HG03095 (cell line): ENCODE results near the gene RPS3A.
"Not testable (repeated sequence)": the region's sequence is repeated elsewhere in the genome, so short reads cannot be mapped to it uniquely, and the experiment has no call there.

Source experiments
- ATAC-seq: cut with Tn5 transposase; IDR thresholded peaks from one replicate; pipeline ENCODE4 v1.9.1; 2021; ENCODE audit warnings: moderate library complexity; ENCODE audit not compliant: unreplicated experiment

Gene RPS3A

DNA sequence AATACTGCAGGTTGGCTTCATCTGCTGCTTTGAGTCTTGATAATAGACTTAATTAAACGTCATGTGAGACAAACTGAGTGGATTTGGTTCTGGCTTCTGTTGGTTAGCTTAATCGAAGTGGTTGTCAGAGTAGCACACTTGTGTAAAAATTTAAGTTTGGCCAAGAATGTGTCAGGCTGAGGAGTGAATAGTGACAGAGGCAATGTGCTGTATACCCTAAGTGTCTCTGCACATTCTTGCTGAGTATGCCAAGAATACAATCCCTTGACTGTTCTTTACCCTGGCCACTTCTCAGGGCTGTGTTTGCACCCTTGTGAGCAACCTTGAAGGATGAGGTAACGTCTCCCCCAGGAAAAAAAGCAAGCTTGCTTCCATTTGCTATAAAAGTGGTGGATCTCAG is 14.9 kb downstream of the RPS3A start:
- no peak for ATAC-seq

DNA sequence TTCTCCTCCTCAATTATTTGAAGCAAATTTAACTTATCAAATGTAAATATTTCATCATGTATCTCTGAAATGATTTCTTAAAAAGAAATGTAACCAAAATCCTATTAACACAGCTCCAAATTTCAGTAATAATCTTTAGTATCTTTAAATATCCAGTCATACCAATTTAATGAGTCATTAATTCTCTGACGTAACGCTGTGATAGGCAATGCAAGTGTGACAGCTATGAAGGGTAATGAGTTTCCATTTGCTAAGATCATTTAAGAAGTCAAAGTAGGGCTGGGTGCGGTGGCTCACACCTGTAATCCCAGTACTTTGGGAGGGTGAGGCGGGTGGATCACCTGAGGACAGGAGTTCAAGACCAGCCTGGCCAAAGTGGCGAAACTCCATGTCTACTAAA is 15.6 kb downstream of the RPS3A start:
- no peak for ATAC-seq

DNA sequence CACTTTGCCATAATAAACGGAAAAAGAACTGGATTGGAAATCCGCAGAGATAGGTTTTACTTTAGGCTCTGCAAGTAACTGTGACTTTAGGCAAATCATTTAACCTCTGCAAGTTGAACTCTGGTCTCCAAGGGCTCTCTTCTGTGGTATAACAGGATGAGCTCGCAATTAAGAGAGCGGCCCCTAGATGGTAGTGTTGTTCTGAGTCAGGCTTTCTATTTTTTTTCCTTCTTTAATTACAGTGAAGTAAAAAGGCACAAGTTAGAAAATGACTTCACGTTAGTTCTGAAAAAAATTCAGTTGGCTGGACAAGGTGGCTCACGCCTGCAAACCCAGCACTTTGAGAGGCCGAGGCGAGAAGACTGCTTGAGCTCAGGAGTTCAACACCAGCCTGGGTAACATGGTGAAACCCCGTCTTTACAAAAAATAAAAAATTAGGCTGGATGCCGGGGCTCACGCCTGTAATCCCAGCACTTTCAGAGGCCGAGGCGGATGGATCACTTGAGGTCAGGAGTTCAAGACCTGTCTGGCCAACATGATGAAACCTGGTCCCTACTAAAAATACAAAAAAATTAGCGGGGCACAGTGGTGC is 18.0 kb downstream of the RPS3A start:
- ATAC-seq, result peak; percentile 92

DNA sequence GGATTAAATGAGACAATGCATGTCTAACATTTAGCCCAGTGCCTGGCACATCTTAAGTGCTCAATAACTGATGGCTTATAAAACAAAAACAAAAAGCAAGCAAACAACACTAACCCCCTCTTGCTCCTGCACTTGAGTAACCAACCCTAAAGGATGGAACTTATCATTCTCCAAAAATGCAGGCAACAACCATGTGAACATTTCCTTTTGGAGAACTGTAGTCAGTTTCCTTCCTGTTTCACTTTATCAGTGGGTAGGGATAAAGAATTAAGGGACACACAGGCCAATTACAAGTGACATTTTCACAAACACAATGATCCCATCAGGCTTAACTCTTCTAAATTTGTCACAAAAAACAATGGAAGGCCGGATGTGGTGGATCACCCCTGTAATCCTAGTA is 30.4 kb downstream of the RPS3A start:
- no peak for ATAC-seq

DNA sequence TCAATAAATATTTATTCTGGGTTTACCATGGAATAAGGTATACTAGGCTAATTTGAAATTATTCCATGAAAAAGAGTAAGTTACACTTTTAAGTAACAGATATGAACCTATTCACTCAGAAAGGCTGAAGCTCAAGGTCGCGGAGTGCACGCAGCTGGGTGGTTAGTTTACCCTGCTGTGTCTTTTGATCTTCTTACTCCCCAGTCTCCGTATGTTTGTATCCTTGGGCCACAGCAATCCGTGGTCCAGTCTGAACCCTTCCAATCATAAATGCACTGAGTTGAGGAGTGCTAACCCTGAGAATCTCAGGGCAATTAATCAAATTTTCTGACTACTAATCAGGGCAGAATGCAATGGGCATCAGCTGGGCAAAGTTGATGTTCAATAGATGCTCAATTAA is 33.9 kb downstream of the RPS3A start:
- ATAC-seq, result no peak

DNA sequence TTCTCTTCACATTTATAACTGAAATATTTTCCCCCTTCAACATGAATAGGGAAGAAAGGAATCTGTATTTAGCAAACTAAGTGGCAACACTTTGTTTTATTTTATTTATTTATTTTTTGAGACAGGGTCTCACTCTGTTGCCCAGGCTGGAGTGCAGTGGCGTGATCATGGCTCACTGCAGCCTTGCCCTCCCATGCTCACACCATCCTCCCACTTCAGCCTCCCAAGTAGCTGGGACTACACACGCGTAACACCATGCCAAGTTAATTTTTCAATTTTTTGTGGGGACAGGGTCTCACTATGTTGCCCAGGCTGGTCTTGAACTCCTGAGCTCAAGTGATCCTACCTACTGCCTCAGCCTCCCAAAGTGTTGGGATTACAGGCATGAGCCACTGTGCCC is 36.6 kb downstream of the RPS3A start:
- not testable (repeated sequence) for ATAC-seq

DNA sequence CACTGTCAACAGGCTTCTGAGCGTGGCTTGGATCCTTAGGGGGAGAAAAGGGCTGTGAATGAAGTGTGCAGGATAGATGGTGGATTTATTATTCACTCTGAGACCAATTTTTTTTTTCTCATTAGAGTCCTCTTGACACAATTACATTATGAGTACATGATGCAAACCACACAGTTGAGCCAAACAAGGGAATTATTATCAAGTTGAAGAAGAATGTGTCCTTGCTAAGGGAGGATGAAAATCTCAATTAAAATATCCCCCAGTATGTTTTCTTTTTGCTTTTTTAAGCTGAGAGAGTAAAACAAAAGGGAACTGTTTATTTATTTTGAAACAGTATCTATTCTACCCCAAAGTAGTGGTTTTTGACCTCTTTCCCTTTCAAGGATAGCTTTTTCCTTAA is 40.4 kb downstream of the RPS3A start:
- ATAC-seq, result no peak

DNA sequence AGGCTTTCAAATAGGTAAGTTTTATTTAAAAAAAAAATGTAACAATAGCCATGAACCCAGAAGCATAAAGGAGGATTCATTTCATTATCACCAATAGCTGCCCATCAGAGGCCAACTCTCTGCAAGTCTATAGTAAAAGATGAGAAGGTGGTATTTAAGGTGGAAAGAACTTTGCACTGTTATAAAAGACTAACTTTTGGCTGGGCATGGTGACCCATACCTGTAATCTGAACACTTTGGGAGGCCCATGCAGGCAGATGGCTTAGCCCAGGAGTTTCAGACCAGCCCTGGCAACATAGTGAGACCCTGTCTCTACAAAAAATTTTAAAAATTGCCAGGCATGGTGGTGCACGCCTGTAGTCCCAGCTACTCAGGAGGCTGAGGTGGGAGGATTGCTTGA is 43.3 kb downstream of the RPS3A start:
- ATAC-seq, result no peak

DNA sequence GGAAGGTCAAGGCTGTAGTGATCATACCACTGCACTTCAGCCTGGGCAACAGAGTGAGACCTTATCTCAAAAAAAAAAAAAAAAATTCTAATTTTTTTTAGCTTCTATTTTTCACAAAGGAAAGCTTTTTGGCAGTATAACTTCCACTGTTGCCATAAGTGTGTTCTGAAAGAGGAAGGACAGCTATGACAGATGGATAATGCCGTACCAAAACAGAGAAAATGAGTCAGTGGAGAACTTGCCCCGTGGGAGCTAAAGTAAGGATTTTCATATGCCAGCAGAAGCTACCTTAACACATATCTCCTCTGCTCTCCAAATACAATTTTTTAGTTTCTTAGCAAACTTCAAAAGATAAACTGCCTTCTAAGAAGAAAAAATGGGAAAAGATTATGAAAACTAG is 43.7 kb downstream of the RPS3A start:
- ATAC-seq, result no peak

DNA sequence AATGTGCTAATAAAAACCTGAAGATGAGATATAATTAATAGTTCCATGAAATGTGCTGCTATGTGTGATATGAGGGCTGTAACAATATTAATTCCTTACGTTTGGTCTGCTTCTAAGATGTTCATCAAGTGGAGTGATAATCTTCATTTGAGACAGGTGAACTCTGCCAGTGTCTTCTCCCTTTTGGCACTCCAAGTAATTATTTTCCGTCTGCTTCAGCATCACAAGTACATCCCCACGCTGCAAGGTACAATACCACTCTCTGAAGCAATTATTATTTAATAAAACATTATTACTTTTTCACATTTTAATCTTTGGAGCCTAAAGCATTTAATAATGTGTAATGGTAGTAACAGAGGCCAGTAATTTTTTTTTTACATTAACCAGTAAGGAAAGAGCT is 44.4 kb downstream of the RPS3A start:
- ATAC-seq, result no peak

DNA sequence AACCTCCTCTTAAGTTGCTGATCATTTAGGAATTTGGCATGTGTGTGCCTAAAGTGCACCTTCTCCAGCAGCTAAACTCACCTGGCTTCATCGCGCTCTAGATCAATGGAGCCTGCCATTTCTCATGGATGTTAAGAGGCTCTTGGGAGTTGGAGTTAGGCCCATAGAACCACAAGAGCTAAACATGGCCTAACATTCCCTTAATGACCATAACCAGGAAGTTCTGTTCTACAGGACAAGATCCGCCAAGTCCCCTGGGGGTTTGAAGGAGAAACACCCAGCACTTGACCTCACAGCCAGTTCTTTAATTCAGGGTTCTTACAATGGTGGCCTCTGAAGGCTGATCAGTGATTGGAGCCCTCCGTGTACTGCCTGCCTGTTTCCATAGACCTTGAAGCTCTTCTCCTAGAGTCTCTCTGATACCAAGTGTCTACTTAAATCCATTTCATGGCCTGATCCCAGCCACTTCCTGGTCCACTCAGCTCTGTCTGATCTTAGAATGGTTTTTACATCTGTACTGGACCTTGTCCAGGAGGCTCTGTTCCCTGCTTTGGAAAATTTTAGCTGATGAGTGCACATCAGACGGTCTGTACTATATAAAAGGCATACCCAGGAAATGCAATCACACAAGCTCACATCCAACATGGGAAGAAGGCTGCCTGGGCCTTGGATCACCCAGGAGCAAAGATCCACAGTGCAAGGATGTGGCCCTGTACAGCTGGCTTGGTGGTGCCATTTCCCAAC is 45.1 kb downstream of the RPS3A start:
- no peak for ATAC-seq

DNA sequence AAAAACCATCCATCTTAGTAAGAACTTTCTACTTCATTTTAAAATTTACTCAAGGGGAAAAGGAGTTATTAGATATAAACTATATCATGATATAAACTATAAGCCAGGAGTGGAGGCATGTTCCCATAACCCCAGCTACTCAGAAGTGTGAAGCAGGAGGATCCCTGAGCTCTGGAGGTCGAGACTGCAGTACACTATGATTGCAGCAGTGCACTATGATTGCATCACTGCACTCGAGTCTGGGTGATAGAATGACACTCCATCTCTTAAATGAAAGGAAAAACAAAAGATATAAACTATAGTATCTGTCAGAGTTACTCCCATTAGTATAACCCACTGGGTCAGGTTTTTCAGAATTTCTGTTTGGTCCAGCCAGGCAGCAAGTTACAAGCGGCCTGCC is 47.6 kb downstream of the RPS3A start:
- no peak for ATAC-seq

DNA sequence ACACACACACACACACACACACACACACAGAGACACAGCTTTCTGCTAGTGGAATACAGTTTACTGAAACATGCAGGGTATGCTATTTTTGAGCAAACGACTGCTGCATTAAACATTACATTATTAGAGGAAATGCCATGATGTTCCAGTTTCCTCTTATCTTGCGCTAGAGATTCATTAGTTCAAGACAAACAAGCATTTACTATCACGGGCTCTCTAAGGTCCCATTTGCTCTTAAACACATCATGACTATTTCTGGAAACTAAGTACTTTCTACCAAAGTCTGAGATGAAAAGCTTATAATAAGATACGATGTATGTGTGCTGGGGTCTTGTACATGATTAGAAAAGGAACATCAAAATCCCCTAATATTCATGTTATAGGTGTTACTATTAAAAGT is 48.8 kb downstream of the RPS3A start:
- no peak for ATAC-seq

DNA sequence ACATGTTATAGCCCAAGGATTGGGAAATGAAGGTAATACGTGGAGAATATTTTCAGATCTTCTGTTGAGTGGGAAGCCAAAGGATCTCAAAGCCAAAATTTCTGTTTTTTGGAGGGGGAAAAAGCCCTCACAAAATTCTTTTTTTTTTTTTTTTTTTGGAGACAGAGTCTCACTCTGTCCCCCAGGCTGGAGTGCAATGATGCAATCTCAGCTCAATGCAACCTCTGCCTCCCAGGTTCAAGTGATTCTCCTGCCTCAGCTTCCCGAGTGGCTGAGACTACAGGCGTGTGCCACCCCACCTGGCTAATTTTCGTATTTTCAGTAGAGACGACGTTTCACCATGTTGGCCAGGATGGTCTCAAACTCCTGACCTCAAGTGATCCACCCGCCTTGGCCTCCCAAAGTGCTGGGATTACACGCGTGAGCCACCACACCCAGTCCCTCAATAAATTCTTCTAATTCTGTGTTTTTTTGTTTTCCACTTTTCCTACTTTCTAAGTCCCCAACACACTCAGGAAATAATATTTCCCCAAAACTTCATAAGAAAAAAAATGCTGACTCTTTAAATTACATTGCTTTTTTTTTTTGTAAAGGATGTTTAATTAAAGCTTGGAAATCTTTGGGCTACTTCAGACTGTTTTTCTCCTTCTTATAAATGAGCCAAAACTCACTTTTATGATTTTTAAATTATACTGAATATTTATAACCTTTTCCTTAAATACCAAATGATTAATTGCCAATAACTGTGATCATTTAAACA is 51.6 kb downstream of the RPS3A start:
- ATAC-seq, result no peak

DNA sequence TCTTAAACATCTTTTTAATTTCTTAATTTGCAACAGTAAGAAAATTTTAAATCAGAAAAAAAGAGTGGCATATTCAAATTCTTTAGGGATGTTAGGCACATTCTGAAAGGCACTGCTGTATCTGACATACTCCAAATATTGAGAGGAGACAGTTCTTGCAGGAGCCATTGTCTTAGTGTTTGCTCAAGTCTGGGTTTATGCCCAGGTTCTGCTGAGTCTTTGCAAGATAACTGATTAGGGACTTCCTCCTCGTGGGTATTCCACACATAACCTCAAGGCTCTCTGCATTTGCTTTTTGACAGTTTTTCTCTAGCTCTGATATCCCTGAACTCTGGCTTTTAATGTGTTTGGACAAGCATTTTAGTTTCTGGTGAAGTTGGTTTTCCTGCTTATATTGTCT is 52.6 kb downstream of the RPS3A start:
- ATAC-seq, result no peak

DNA sequence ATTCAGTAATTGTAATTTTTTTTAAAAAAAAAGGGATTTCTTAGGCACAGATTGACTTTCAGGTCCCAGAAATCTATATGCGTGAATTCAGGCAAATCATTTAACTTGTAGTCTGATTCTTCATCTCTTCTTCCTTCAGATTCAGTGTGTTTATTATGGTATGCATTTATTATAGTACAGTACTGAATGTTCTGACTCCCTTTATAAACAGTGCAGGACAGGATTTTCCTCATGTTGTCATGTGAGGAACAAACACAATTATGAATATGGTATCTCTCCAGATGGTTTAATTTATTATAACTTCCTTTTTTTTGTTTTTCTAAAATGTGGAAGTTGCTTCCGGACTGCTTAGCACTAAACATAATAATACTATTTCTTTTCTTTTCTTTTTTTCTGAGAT is 54.2 kb downstream of the RPS3A start:
- ATAC-seq, result no peak
